HEK293T (cell line): ENCODE measurements around the gene FAM171A1.

Experiments used
- BHLHE40 ChIP-seq: fragments of 450-650 bp; IDR thresholded peaks from 2 replicates; pipeline ENCODE4 v1.6.1; 2016; ENCODE audit warnings: mild to moderate bottlenecking, moderate library complexity, borderline replicate concordance
- FOXM1 ChIP-seq: fragments of 450-650 bp; IDR thresholded peaks from 2 replicates; pipeline ENCODE4 v1.6.1; 2017; ENCODE audit warnings: mild to moderate bottlenecking, borderline replicate concordance
- SP1 ChIP-seq: fragments of 450-650 bp; IDR thresholded peaks from 2 replicates; pipeline ENCODE4 v1.6.1; 2017

DNA sequence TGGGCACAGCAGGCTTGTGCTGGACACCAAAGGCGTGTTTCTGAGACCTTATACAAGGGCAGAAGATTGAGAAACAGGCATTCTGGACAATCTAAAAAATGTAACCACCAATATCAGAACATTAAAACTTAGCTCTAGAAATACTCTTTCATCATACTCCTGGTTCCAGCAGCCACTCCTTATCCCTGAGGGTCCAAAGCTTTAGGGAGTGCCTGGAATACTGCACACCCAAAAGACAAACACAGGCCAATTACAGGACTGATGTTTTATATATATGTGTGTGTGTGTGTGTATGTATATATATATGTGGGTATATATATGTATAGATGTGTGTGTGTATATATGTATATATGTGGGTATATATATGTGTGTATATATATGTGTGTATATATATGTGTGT lies 39.6 kb downstream of the FAM171A1 start:
- TF ChIP-seq SP1 (no peak), FOXM1 (no peak), BHLHE40 (no peak)
